ENCODE measurements around the gene LOXL1.

LOXL1 gene

GRCh38 chr15:73926219-73927002, at the start of gene LOXL1:
LOXL1 (plus strand) TSS chr15:73926462; CDS start chr15:73926784, 322 bp downstream.
- DNase-seq (ENCODE audit: low spot score), result peak; percentile 61

- no peak for DNase-seq (ENCODE audit: low spot score)
Measured at GRCh38 chr15:73879426-73879825, 46.8 kb upstream of the LOXL1 start.

GRCh38 chr15:73881579-73882320, 44.5 kb upstream of the LOXL1 start:
- DNase-seq (ENCODE audit: low spot score), result no peak

GRCh38 chr15:73882761-73883419, 43.4 kb upstream of the LOXL1 start:
- no peak for DNase-seq (ENCODE audit: low spot score)

- DNase-seq (ENCODE audit: low spot score), result no peak
Measured at GRCh38 chr15:73884159-73884558, 42.1 kb upstream of the LOXL1 start.

GRCh38 chr15:73885954-73886700, 40.1 kb upstream of the LOXL1 start:
- DNase-seq (ENCODE audit: low spot score), result no peak

- DNase-seq (ENCODE audit: low spot score), result no peak
Measured at GRCh38 chr15:73886717-73887345, 39.4 kb upstream of the LOXL1 start.

GRCh38 chr15:73887481-73887880, 38.8 kb upstream of the LOXL1 start:
- DNase-seq (ENCODE audit: low spot score), result no peak

GRCh38 chr15:73888224-73889041, 37.8 kb upstream of the LOXL1 start:
- DNase-seq (ENCODE audit: low spot score), result no peak

- no peak for DNase-seq (ENCODE audit: low spot score)
Measured at GRCh38 chr15:73889053-73889761, 37.1 kb upstream of the LOXL1 start.

- DNase-seq (ENCODE audit: low spot score), result no peak
Measured at GRCh38 chr15:73889762-73890124, 36.5 kb upstream of the LOXL1 start.

- DNase-seq (ENCODE audit: low spot score), result no peak
Measured at GRCh38 chr15:73891328-73892315, 34.6 kb upstream of the LOXL1 start.

- DNase-seq (ENCODE audit: low spot score), result no peak
Measured at GRCh38 chr15:73892446-73893226, 33.6 kb upstream of the LOXL1 start.

- DNase-seq (ENCODE audit: low spot score), result no peak
Measured at GRCh38 chr15:73894133-73894814, 32.0 kb upstream of the LOXL1 start.

- DNase-seq (ENCODE audit: low spot score), result peak; percentile 79
Measured at GRCh38 chr15:73897441-73898261, 28.6 kb upstream of the LOXL1 start.

Measured in D341Med (cell line).